GM12874 (cell line): Measurements from ENCODE around the gene FES.

Experiments
- CTCF ChIP-seq: IDR thresholded peaks from 2 replicates; pipeline ENCODE4 v1.5.1; 2011; ENCODE audit warnings: low read depth, mild to moderate bottlenecking, control low read depth, low read length, moderate library complexity; ENCODE audit not compliant: insufficient read depth

The FES gene

GRCh38 chr15:90869601-90870353, 14.5 kb upstream of the FES start:
- TF ChIP-seq CTCF, result no peak

GRCh38 chr15:90870354-90871138, 13.8 kb upstream of the FES start:
- TF ChIP-seq CTCF, result no peak

GRCh38 chr15:90871139-90871715, 13.1 kb upstream of the FES start:
- TF ChIP-seq CTCF, result no peak

- TF ChIP-seq CTCF, result no peak
Observed at GRCh38 chr15:90871716-90872485, 12.4 kb upstream of the FES start.

GRCh38 chr15:90872486-90873184, 11.7 kb upstream of the FES start:
- no peak for TF ChIP-seq CTCF

- no peak for TF ChIP-seq CTCF
Observed at GRCh38 chr15:90873488-90873997, 10.8 kb upstream of the FES start.
